H1 (cell line): ENCODE data around the gene PTN. TPM values are rescaled to one million over a fixed set of nuclear protein-coding genes. Genes with fewer than 3 reads are reported as not detected.

Source experiments
- CTCF ChIA-PET: fragments of 300-600 bp; sonication (Branson Sonifier 250); formaldehyde crosslinking; loops from one replicate; lab custom pipeline; 2021; ENCODE audit not compliant: partially characterized antibody; lab: Charles Lee
- POLR2A ChIA-PET: fragments of 300-600 bp; sonication (Branson Sonifier 250); formaldehyde crosslinking; loops from one replicate; lab custom pipeline; 2021; ENCODE audit warnings: inconsistent platforms; ENCODE audit not compliant: partially characterized antibody; lab: Charles Lee
- DNase-seq, 2 experiments: peaks; one replicate each; pipeline versions ENCODE4 v3.0.0 to v3.0.0-alpha.2; 2010 to 2022; ENCODE audit warnings: low spot score in 2 of 2, low read depth in 1 of 2, mixed read lengths in 1 of 2
- FAIRE-seq: peaks from 2 replicates; lab custom pipeline; 2011; peaks lifted over from hg19 to GRCh38; lab: Jason Lieb, UNC
- H2AFZ ChIP-seq: 2 replicates; pipeline ENCODE4 v1.8.1; 2012; ENCODE audit warnings: low read length, inconsistent platforms
- H2AK5ac ChIP-seq: 2 replicates; pipeline ENCODE4 v1.6.1; 2013; ENCODE audit warnings: low read depth, low read length
- H2BK120ac ChIP-seq: replicated peaks from 2 replicates; pipeline ENCODE3; 2013; ENCODE audit warnings: low read depth, low read length, inconsistent platforms
- H2BK12ac ChIP-seq: 2 replicates; pipeline ENCODE4 v1.6.1; 2013; ENCODE audit warnings: low read depth, low read length
- H2BK15ac ChIP-seq: 2 replicates; pipeline ENCODE4 v1.6.1; 2013; ENCODE audit warnings: low read length
- H2BK20ac ChIP-seq: 2 replicates; pipeline ENCODE4 v1.6.1; 2013; ENCODE audit warnings: low read length
- H2BK5ac ChIP-seq: 2 replicates; pipeline ENCODE4 v1.6.1; 2013; ENCODE audit warnings: low read depth, low read length
- H3K14ac ChIP-seq: 2 replicates; pipeline ENCODE4 v1.6.1; 2013; ENCODE audit warnings: inconsistent platforms; ENCODE audit not compliant: insufficient read length
- H3K18ac ChIP-seq: 2 replicates; pipeline ENCODE4 v1.6.1; 2013; ENCODE audit warnings: low read length; ENCODE audit errors: extremely low read depth
- H3K23ac ChIP-seq: 2 replicates; pipeline ENCODE4 v1.6.1; 2013; ENCODE audit warnings: inconsistent platforms; ENCODE audit not compliant: insufficient read length
- H3K23me2 ChIP-seq: 2 replicates; pipeline ENCODE4 v1.6.1; 2013; ENCODE audit warnings: low read depth, low read length
- H3K27ac ChIP-seq: 2 replicates; pipeline ENCODE4 v1.6.1; 2011; ENCODE audit warnings: low read depth, low read length, inconsistent platforms
- H3K27me3 ChIP-seq, 4 experiments: replicated peaks in 1 of 4; 1 replicate in 1 of 4; 2 replicates in 3 of 4; pipeline versions ENCODE4 v1.6.1 to v1.8.1; 2011 to 2013; ENCODE audit warnings: low read length in 3 of 4, mild to moderate bottlenecking in 3 of 4, inconsistent platforms in 2 of 4, mixed read lengths in 2 of 4, moderate library complexity in 1 of 4; ENCODE audit not compliant: control insufficient read depth in 3 of 4, insufficient read depth in 3 of 4; ENCODE audit errors: extremely low read depth in 1 of 4
- H3K36me3 ChIP-seq, 4 experiments: 2 replicates each; pipeline versions ENCODE4 v1.6.1 to v1.8.1; 2011 to 2013; ENCODE audit warnings: mild to moderate bottlenecking in 4 of 4, low read length in 3 of 4, moderate library complexity in 2 of 4, control low read depth in 1 of 4, inconsistent platforms in 1 of 4; ENCODE audit not compliant: insufficient read depth in 4 of 4, control insufficient read depth in 2 of 4
- H3K4ac ChIP-seq: replicated peaks from 2 replicates; pipeline ENCODE3; 2013; ENCODE audit warnings: low read length, low read depth, mixed read lengths, inconsistent platforms; ENCODE audit not compliant: insufficient read length
- H3K4me1 ChIP-seq, 4 experiments: replicated peaks in 1 of 4; 1 replicate in 1 of 4; 2 replicates in 3 of 4; pipeline versions ENCODE4 v1.6.1 to v1.8.1; 2011 to 2013; ENCODE audit warnings: low read length in 3 of 4, inconsistent platforms in 2 of 4, mixed read lengths in 1 of 4; ENCODE audit not compliant: insufficient read depth in 4 of 4, control insufficient read depth in 3 of 4
- H3K4me2 ChIP-seq, 2 experiments: 2 replicates each; pipeline versions ENCODE4 v1.6.1 to v1.8.1; 2011 to 2013; ENCODE audit warnings: low read depth in 2 of 2, low read length in 2 of 2, control low read depth in 1 of 2, inconsistent platforms in 1 of 2, mild to moderate bottlenecking in 1 of 2; ENCODE audit not compliant: insufficient read depth in 1 of 2
- H3K4me3 ChIP-seq, 4 experiments: fragments of 200-600, 300-600 bp in 1 of 4; sonication (generic), shearing (Covaris generic), sonication (Bioruptor Twin) in 1 of 4; 2 replicates each; pipeline versions ENCODE4 v1.5.1 to v1.8.1; 2011 to 2016; ENCODE audit warnings: low read length in 4 of 4, low read depth in 3 of 4, control low read depth in 2 of 4, inconsistent platforms in 2 of 4, mild to moderate bottlenecking in 2 of 4, mixed read lengths in 1 of 4, moderate library complexity in 1 of 4; ENCODE audit not compliant: insufficient read depth in 2 of 4; ENCODE audit errors: extremely low read depth in 1 of 4
- H3K56ac ChIP-seq: replicated peaks from 2 replicates; pipeline ENCODE3; 2013; ENCODE audit warnings: low read depth, mild to moderate bottlenecking, mixed read lengths, low read length, inconsistent platforms; ENCODE audit not compliant: insufficient read length
- H3K79me1 ChIP-seq: 2 replicates; pipeline ENCODE4 v1.6.1; 2013; ENCODE audit warnings: low read depth, low read length, control low read depth
- H3K79me2 ChIP-seq, 2 experiments: 2 replicates each; pipeline versions ENCODE4 v1.6.1 to v1.8.1; 2012 to 2013; ENCODE audit warnings: low read length in 2 of 2, mild to moderate bottlenecking in 2 of 2, inconsistent platforms in 1 of 2; ENCODE audit not compliant: insufficient read depth in 2 of 2, control insufficient read depth in 1 of 2
- H3K9ac ChIP-seq, 4 experiments: replicated peaks in 1 of 4; 1 replicate in 1 of 4; 2 replicates in 3 of 4; pipeline versions ENCODE4 v1.6.1 to v1.8.1; 2011 to 2013; ENCODE audit warnings: low read depth in 3 of 4, low read length in 3 of 4, control low read depth in 2 of 4, mild to moderate bottlenecking in 2 of 4, moderate library complexity in 2 of 4, inconsistent platforms in 1 of 4; ENCODE audit errors: extremely low read depth in 1 of 4
- H3K9me3 ChIP-seq, 2 experiments: 2 replicates each; pipeline versions ENCODE4 v1.6.1 to v1.8.1; 2012 to 2013; ENCODE audit warnings: mild to moderate bottlenecking in 2 of 2, moderate library complexity in 2 of 2, control low read depth in 1 of 2, inconsistent platforms in 1 of 2, low read depth in 1 of 2, low read length in 1 of 2, mixed read lengths in 1 of 2; ENCODE audit not compliant: insufficient read depth in 2 of 2
- H4K20me1 ChIP-seq, 2 experiments: replicated peaks in 1 of 2; 2 replicates each; pipeline versions ENCODE3 to v1.8.1; 2011 to 2013; ENCODE audit warnings: inconsistent platforms in 2 of 2, low read length in 2 of 2, mild to moderate bottlenecking in 1 of 2; ENCODE audit not compliant: insufficient read depth in 2 of 2, control insufficient read depth in 1 of 2
- H4K5ac ChIP-seq: 2 replicates; pipeline ENCODE4 v1.6.1; 2013; ENCODE audit warnings: low read length, low read depth, mixed read lengths, inconsistent platforms; ENCODE audit not compliant: insufficient read length
- H4K8ac ChIP-seq: 2 replicates; pipeline ENCODE4 v1.8.0; 2013; ENCODE audit warnings: mild to moderate bottlenecking, moderate library complexity, low read length, inconsistent platforms; ENCODE audit not compliant: insufficient read depth; ENCODE audit errors: extremely low read depth
- H4K91ac ChIP-seq: replicated peaks from 2 replicates; pipeline ENCODE3; 2013; ENCODE audit warnings: low read length, mixed read lengths, inconsistent platforms; ENCODE audit not compliant: insufficient read length
- BCL11A ChIP-seq, 2 experiments: IDR thresholded peaks; one replicate each; pipeline ENCODE4 v1.6.1; 2011; ENCODE audit warnings: low read depth in 2 of 2, low read length in 2 of 2, mild to moderate bottlenecking in 2 of 2
- HDAC6 ChIP-seq: IDR thresholded peaks from one replicate; pipeline ENCODE4 v1.7.1; 2012; ENCODE audit warnings: low read depth, mild to moderate bottlenecking, inconsistent platforms, low read length, moderate library complexity
- KDM1A ChIP-seq: fragments of 200-600, 300-600 bp; sonication (generic); IDR thresholded peaks from 2 replicates; pipeline ENCODE4 v1.7.1; 2016; ENCODE audit warnings: mild to moderate bottlenecking, low read length, borderline replicate concordance
- KDM4A ChIP-seq: IDR thresholded peaks from one replicate; pipeline ENCODE4 v1.7.1; 2012; ENCODE audit warnings: low read depth, mild to moderate bottlenecking, moderate library complexity, low read length, inconsistent platforms; ENCODE audit not compliant: severe bottlenecking
- MAFK ChIP-seq: IDR thresholded peaks from 2 replicates; pipeline ENCODE4 v1.6.1; 2012; ENCODE audit warnings: low read depth, mild to moderate bottlenecking, improper control_type of control experiment, low read length
- NRF1 ChIP-seq: IDR thresholded peaks from 2 replicates; pipeline ENCODE4 v1.6.1; 2011; ENCODE audit warnings: mild to moderate bottlenecking, low read depth, low read length, improper control_type of control experiment
- RXRA ChIP-seq: IDR thresholded peaks from 2 replicates; pipeline ENCODE4 v1.6.1; 2011; ENCODE audit warnings: low read depth, mild to moderate bottlenecking, low read length, moderate library complexity; ENCODE audit not compliant: insufficient read depth
- TEAD4 ChIP-seq: IDR thresholded peaks from 2 replicates; pipeline ENCODE4 v1.6.1; 2012; ENCODE audit warnings: low read depth, low read length, inconsistent platforms, mixed read lengths
- WGBS, 2 experiments: shearing (Covaris generic) in 1 of 2; methylation state at CpG; one replicate each; pipeline versions ENCODE4 v1.1.6 to v1.1.7; 2013 to 2015; ENCODE audit warnings: low lambda C conversion rate in 2 of 2, mixed read lengths in 2 of 2, inconsistent platforms in 1 of 2, low coverage in 1 of 2, missing lambda C conversion rate in 1 of 2; ENCODE audit not compliant: insufficient replicate concordance in 2 of 2, insufficient coverage in 1 of 2, insufficient read length in 1 of 2; ENCODE audit errors: extremely low coverage in 1 of 2, missing lambda C conversion rate in 1 of 2; 5-methylcytosine and 5-hydroxymethylcytosine counted together
- polyA plus RNA-seq, 7 experiments: library from polyadenylated mRNA; depleted of rRNA in 3 of 7; stranded (reverse) in 5 of 7; unstranded in 2 of 7; fragments of >200 nt in 5 of 7; fragments of 200-250 nt in 2 of 7; gene quantifications; 1 replicate in 5 of 7; 2 replicates in 1 of 7; 4 replicates in 1 of 7; pipeline versions ENCODE4 v1.2.1 to v1.2.3, GENCODE V29; 2011 to 2013; ENCODE audit warnings: missing spikeins in 2 of 7, mixed read lengths in 2 of 7
- total RNA-seq: library from RNA; stranded (reverse); fragmentation: NEBNext Ultra II Directional; extraction: Animal tissue kit (Norgen Biotek cat#: 25700); gene quantifications from 2 replicates; pipeline ENCODE4 v1.2.1, GENCODE V29; 2021
- TF ChIP-seq, protein P1 (sequence below): IDR thresholded peaks from 2 replicates; pipeline ENCODE4 v1.6.1; 2012; ENCODE audit warnings: inconsistent platforms

PTN gene
- total and polyA plus RNA-seq, 2 of the 8 experiments (the other 6 are each of a cell fraction or from before 2014, with no cell fraction given), result 23.1 to 27.8 TPM

DNA sequence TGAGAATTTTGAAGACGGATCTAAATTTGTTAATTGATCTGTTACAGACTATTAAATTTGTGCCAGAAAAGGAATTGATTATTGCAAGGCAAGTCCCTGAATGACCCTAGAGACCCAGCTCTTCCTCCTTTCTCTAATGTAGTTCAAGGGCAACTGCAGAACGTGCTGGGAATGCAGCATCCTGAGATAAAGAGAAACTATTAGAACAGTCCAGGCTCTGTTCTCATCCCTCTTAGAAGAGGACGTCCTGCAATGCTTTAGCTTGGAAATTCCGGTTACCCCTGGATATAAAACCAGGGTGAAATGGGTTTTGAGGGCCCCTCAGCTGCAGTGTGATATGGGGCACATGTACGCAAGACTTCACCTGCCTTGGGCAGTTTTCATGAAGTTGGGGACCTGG, 67.3 kb downstream of the PTN start:
- H4K20me1 ChIP-seq, result no peaks in the 10 kb centered on the region
- no peak overlapping the region for H4K5ac ChIP-seq
- no peak overlapping the region for H2AK5ac ChIP-seq
- H3K14ac ChIP-seq, result no peak overlapping the region
- H3K4ac ChIP-seq, result no peak overlapping the region
- H3K18ac ChIP-seq, result no peak overlapping the region
- DNase-seq, result no peak
- no peak overlapping the region for H4K8ac ChIP-seq
- no peak overlapping the region for H3K27ac ChIP-seq
- no peak overlapping the region for H3K23ac ChIP-seq
- H3K56ac ChIP-seq, result no peak overlapping the region
- H3K23me2 ChIP-seq, result no peaks in the 10 kb centered on the region
- no peaks in the 10 kb centered on the region for H3K9me3 ChIP-seq
- ChIA-PET CTCF (no interaction called here), POLR2A (no interaction called here)
- no peak overlapping the region for H2BK20ac ChIP-seq
- no peak overlapping the region for H2BK5ac ChIP-seq
- H4K91ac ChIP-seq, result no peak overlapping the region
- H2BK15ac ChIP-seq, result no peak overlapping the region
- H3K36me3 ChIP-seq, result no peaks in the 10 kb centered on the region
- no peak overlapping the region for H2BK120ac ChIP-seq
- 83% methylated on average over 5 of the region's 5 CpGs; no CpG with 5 or more reads in 1 of the 2 experiments for WGBS, 2 experiments
- H3K4me2 ChIP-seq, result no peak overlapping the region
- H3K9ac ChIP-seq, result no peak overlapping the region
- no peaks in the 10 kb centered on the region for H3K27me3 ChIP-seq
- peaks cover 0 to 6% (median 2%) of the 10 kb centered on the region in 4 experiments; a peak in 3 of 7 replicates for H3K4me1 ChIP-seq
- H3K4me3 ChIP-seq, result no peak overlapping the region
- no peak for FAIRE-seq
- no peak overlapping the region for H2BK12ac ChIP-seq
- H3K79me1 ChIP-seq, result no peaks in the 10 kb centered on the region
- no peaks in the 10 kb centered on the region for H3K79me2 ChIP-seq
- H2AFZ ChIP-seq, result no peak overlapping the region
- no peak for TF ChIP-seq NRF1
- TF ChIP-seq, protein P1, sequence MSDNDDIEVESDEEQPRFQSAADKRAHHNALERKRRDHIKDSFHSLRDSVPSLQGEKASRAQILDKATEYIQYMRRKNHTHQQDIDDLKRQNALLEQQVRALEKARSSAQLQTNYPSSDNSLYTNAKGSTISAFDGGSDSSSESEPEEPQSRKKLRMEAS, result no peak
- TF ChIP-seq KDM1A, result no peak
- no peak for TF ChIP-seq RXRA
- TF ChIP-seq HDAC6, result no peak
- TF ChIP-seq TEAD4, result no peak
- TF ChIP-seq BCL11A (IDR thresholded peaks at IDR 0.05; ENCODE audit: low read depth in 2 of 2, low read length in 2 of 2), result no peak
- no peak for TF ChIP-seq MAFK
- TF ChIP-seq KDM4A, result no peak
